BJ (cell line): ENCODE results near the gene ACTL8. TPM values are rescaled to one million over a fixed set of nuclear protein-coding genes. Genes with fewer than 3 reads are reported as not detected.

Experiments used
- CTCF ChIA-PET: fragments of 350-600 bp; formaldehyde crosslinking; extraction: SDS; loops from one replicate; lab custom pipeline; 2021; ENCODE audit warnings: antibody characterized with exemption, inconsistent platforms; lab: Yijun Ruan, JAX
- POLR2A ChIA-PET: fragments of 300-600 bp; sonication (Branson Sonifier 250); formaldehyde crosslinking; extraction: SDS; loops from one replicate; lab custom pipeline; 2021; ENCODE audit warnings: antibody characterized with exemption; lab: Charles Lee
- DNase-seq: peaks from one replicate; pipeline ENCODE4 v3.0.0-alpha.2; 2011; ENCODE audit warnings: low read depth
- H3K27me3 ChIP-seq: 2 replicates; pipeline ENCODE4 v1.6.0; 2011; ENCODE audit warnings: low read length; ENCODE audit not compliant: control insufficient read depth, insufficient read depth
- H3K36me3 ChIP-seq: 2 replicates; pipeline ENCODE4 v1.5.1; 2011; ENCODE audit warnings: low read length; ENCODE audit not compliant: control insufficient read depth, insufficient read depth
- H3K4me3 ChIP-seq: 2 replicates; pipeline ENCODE4 v1.5.1; 2011; ENCODE audit warnings: low read depth, mild to moderate bottlenecking, control low read depth, low read length
- CTCF ChIP-seq: IDR thresholded peaks from 2 replicates; pipeline ENCODE4 v1.5.1; 2011; ENCODE audit warnings: low read depth, mild to moderate bottlenecking, control low read depth, inconsistent platforms, low read length, moderate library complexity; ENCODE audit not compliant: insufficient read depth
- polyA plus RNA-seq: library from polyadenylated mRNA; depleted of rRNA; stranded (reverse); fragments of >200 nt; gene quantifications from 2 replicates; pipeline ENCODE4 v1.2.3, GENCODE V29; 2011

Gene ACTL8
- polyA plus RNA-seq, 1 experiment, result 0.07 TPM

GRCh38 chr1:17805869-17806684 lies 50.9 kb downstream of the ACTL8 start:
- no peak for DNase-seq
- no peaks in the 10 kb centered on the region for H3K36me3 ChIP-seq
- H3K27me3 ChIP-seq, result peaks cover 2% of the 10 kb centered on the region; the same call in 1 of the 2 replicates
- ChIA-PET POLR2A (no interaction called here), CTCF (no interaction called here)
- no peak for TF ChIP-seq CTCF
- H3K4me3 ChIP-seq, result no peak overlapping the region

GRCh38 chr1:17808816-17809215 lies 53.7 kb downstream of the ACTL8 start:
- POLR2A ChIA-PET, result interaction anchor here (0.6 kb wide), 1 partner anchor 984 kb away, joined by 3 read pairs; no protein-coding TSS in a partner anchor
- CTCF ChIA-PET, result interaction anchor here (0.6 to 6.0 kb wide), 3 partner anchors 18 to 797 kb away, joined by 3 to 29 read pairs (median 6); no protein-coding TSS in a partner anchor
- H3K27me3 ChIP-seq, result peaks cover 2% of the 10 kb centered on the region; the same call in 1 of the 2 replicates
- no peak for DNase-seq
- no peak for TF ChIP-seq CTCF
- H3K36me3 ChIP-seq, result no peaks in the 10 kb centered on the region
- no peak overlapping the region for H3K4me3 ChIP-seq

- no peaks in the 10 kb centered on the region for H3K36me3 ChIP-seq
- H3K27me3 ChIP-seq, result peaks cover 1% of the 10 kb centered on the region; the same call in 1 of the 2 replicates
- CTCF ChIA-PET, result interaction anchor here (6.0 kb wide), 1 partner anchor 16 kb away, joined by 29 read pairs; no protein-coding TSS in a partner anchor
- DNase-seq, result no peak
- H3K4me3 ChIP-seq, result no peak overlapping the region
- POLR2A ChIA-PET, result no interaction called here
- TF ChIP-seq CTCF, result no peak
These were observed 55.5 kb downstream of the ACTL8 start for GRCh38 chr1:17810668-17811067.

- ChIA-PET CTCF (interaction anchor here (0.7 to 1.1 kb wide), 2 partner anchors 10 to 97 kb away, joined by 3 to 5 read pairs; no protein-coding TSS in a partner anchor), POLR2A (no interaction called here)
- H3K4me3 ChIP-seq, result no peak overlapping the region
- no peak for DNase-seq
- no peaks in the 10 kb centered on the region for H3K27me3 ChIP-seq
- no peaks in the 10 kb centered on the region for H3K36me3 ChIP-seq
- no peak for TF ChIP-seq CTCF
These were observed 61.4 kb downstream of the ACTL8 start for GRCh38 chr1:17816511-17816910.

GRCh38 chr1:17819129-17819802 lies 64.1 kb downstream of the ACTL8 start:
- no peak for TF ChIP-seq CTCF
- H3K36me3 ChIP-seq, result no peaks in the 10 kb centered on the region
- no peak for DNase-seq
- ChIA-PET CTCF (interaction anchor here (0.9 kb wide), 1 partner anchor 158 kb away, joined by 4 read pairs; no protein-coding TSS in a partner anchor), POLR2A (no interaction called here)
- no peak overlapping the region for H3K4me3 ChIP-seq
- H3K27me3 ChIP-seq, result no peaks in the 10 kb centered on the region
